ENCODE data around the gene CCBE1. TPM values are rescaled to one million over a fixed set of nuclear protein-coding genes. Genes with fewer than 3 reads are reported as not detected.

The CCBE1 gene
- total RNA-seq, 2 donors from 2014 or later: 1.6 to 1.8 TPM

DNA sequence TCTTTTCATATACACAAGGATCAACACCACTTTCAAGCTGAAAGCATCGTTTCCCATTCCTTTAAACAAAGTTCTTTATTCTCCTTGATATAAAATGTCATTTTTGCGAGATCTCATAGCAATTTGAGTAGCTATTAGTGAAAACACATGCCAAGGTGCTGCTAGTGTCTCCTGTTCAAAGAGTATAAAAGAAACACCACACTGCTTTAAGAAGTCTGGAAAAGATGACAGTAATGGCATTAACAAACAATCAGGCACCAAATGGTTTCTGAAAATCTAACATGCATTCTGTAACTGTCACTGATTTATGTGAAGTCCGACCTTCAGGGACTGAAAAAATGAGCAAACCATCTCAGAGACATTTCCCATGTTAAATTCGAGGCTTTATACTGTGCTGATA is 2.4 kb downstream of the CCBE1 start:
- ATAC-seq (ENCODE audit: insufficient number of reproducible peaks, low FRiP score, low read depth) (no peak), DNase-seq (ENCODE audit: low spot score) (no peak)
- TF ChIP-seq, protein P1, sequence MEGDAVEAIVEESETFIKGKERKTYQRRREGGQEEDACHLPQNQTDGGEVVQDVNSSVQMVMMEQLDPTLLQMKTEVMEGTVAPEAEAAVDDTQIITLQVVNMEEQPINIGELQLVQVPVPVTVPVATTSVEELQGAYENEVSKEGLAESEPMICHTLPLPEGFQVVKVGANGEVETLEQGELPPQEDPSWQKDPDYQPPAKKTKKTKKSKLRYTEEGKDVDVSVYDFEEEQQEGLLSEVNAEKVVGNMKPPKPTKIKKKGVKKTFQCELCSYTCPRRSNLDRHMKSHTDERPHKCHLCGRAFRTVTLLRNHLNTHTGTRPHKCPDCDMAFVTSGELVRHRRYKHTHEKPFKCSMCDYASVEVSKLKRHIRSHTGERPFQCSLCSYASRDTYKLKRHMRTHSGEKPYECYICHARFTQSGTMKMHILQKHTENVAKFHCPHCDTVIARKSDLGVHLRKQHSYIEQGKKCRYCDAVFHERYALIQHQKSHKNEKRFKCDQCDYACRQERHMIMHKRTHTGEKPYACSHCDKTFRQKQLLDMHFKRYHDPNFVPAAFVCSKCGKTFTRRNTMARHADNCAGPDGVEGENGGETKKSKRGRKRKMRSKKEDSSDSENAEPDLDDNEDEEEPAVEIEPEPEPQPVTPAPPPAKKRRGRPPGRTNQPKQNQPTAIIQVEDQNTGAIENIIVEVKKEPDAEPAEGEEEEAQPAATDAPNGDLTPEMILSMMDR (IDR thresholded peaks at IDR 0.05): no peak
- Histone ChIP-seq H3K4me3 (no peak overlapping the region), H3K9me3 (no peaks in the 10 kb centered on the region), H3K27ac (no peak overlapping the region), H3K36me3 (no peaks in the 10 kb centered on the region), H3K4me1 (ENCODE audit: control insufficient read depth in 1 of 2, low read depth in 2 of 2) (peaks cover 4 to 16% of the 10 kb centered on the region in 2 donors), H3K27me3 (replicated peaks; ENCODE audit: insufficient read depth) (no peaks in the 10 kb centered on the region)

DNA sequence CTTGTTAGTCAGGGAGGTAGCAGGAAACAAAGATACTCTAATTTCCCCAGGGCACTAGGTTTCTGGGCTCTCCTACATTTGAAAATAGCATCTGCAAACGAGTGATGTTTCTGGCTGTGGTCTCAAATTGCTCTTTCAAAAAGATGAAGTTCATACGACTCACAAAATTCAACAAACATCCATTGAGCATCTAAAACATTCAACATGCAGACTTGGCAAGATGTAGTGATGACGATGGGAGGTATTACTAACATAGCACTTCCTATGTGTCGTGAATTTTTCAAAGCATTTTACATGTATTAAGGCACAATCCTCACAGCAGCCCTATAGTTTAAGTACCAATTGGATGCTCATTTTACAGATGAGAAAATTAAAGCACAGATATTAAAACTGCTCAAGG is 5.2 kb downstream of the CCBE1 start:
- TF ChIP-seq, protein P1 (IDR thresholded peaks at IDR 0.05): no peak

DNA sequence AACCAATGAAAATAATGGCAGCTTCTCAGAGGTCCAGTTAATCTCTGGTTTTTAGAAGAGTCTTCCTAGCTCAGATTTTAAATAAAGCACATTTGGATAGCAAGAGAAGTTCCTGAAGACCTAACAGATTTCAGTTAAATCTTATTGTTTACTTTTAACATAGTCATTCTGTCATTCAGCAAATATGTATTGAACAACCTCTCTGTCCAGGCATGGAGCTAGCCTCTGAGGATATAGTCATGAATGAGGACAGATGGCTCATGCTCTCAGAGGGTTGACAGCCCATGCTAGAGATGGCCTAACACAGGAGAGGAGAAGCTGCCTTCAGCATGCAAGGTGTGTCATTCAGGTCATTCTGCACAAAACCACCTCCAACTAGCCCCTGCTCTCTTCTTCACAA is 6.2 kb downstream of the CCBE1 start:
- no peak for DNase-seq (ENCODE audit: low spot score)
- TF ChIP-seq, protein P1 (IDR thresholded peaks at IDR 0.05): no peak
- no peak for ATAC-seq (ENCODE audit: insufficient number of reproducible peaks, low FRiP score, low read depth)
- H3K36me3 ChIP-seq: no peaks in the 10 kb centered on the region
- peaks cover 4% of the 10 kb centered on the region for H3K27me3 ChIP-seq (replicated peaks; ENCODE audit: insufficient read depth)
- H3K4me1 ChIP-seq (ENCODE audit: control insufficient read depth in 1 of 2, low read depth in 2 of 2): no peaks in the 10 kb centered on the region
- H3K4me3 ChIP-seq: no peak overlapping the region
- H3K27ac ChIP-seq: no peak overlapping the region
- no peaks in the 10 kb centered on the region for H3K9me3 ChIP-seq

More for the DNA sequence above, 5.2 kb downstream of the CCBE1 start:
- Histone ChIP-seq H3K4me1 (ENCODE audit: control insufficient read depth in 1 of 2, low read depth in 2 of 2) (peaks cover 0 to 6% of the 10 kb centered on the region in 2 donors), H3K36me3 (no peaks in the 10 kb centered on the region), H3K27ac (no peak overlapping the region), H3K27me3 (replicated peaks; ENCODE audit: insufficient read depth) (no peaks in the 10 kb centered on the region), H3K9me3 (no peaks in the 10 kb centered on the region), H3K4me3 (no peak overlapping the region)
- DNase-seq (ENCODE audit: low spot score) (no peak), ATAC-seq (ENCODE audit: insufficient number of reproducible peaks, low FRiP score, low read depth) (no peak)

DNA sequence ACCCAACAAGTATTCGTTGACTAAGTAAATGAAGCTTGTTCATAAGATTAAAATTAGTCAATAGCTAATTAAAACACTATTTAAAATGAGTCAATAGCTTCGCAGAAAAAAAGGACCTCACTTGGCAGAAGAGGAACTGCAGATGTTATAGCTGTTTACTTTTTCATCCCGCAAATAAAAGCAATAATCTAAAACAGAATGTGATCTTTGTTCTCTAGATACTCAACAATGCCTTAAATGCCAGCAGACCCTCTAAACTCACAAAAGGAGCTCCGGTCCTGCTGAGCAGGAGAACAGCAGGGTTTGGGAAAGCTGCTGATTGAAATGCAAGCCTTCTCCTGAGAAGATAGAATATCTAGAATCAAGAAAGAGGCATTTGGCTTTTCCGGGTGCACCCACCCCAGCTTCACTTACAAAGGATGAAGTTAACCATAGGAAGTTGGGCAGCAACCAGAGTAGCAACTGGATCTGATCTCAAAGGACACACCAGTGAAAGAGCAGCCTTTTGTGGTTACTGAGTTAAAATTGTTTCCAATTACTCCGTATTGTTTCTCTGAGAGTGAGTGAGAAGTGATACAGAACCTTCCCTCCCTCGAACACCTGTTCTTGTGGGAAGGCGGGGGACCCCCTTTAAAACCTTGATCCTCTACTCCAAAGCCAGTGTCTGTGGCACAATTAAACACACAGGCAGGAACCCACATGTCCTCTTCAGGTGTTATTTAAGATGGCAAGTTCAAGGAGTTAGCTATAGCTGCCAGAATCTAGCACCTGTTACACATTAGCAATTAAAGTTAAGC is 6.8 kb downstream of the CCBE1 start:
- Histone ChIP-seq H3K4me3 (no peak overlapping the region), H3K36me3 (no peaks in the 10 kb centered on the region), H3K9me3 (no peaks in the 10 kb centered on the region), H3K4me1 (ENCODE audit: control insufficient read depth in 1 of 2, low read depth in 2 of 2) (no peaks in the 10 kb centered on the region), H3K27ac (no peak overlapping the region), H3K27me3 (replicated peaks; ENCODE audit: insufficient read depth) (peaks cover 4% of the 10 kb centered on the region)
- TF ChIP-seq, protein P1 (IDR thresholded peaks at IDR 0.05): no peak
- ATAC-seq (ENCODE audit: insufficient number of reproducible peaks, low FRiP score, low read depth) (no peak), DNase-seq (ENCODE audit: low spot score) (no peak)

DNA sequence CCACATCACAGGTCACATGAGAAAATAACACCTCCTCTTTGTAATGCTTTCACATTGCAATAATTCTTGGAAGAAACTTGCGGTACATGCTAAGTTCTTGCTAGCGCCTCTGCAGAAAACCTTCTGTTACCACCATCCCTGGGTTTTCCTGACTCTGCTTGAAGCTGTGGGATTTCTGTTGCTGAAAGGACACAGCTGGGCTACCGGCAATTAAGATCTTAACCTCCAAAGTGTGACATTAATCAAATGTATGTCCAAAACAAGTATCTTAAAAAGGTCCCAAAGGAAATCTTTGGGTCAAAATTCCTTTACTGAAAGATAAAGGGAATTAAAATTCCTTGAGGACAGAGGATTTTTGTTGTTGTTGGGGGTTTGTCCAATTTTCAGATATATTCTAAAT is 7.5 kb downstream of the CCBE1 start:
- TF ChIP-seq, protein P1 (IDR thresholded peaks at IDR 0.05): no peak
- no peak overlapping the region for H3K27ac ChIP-seq
- no peak for DNase-seq (ENCODE audit: low spot score)

More for the DNA sequence above, 7.5 kb downstream of the CCBE1 start:
- Histone ChIP-seq H3K9me3 (no peaks in the 10 kb centered on the region), H3K4me3 (no peak overlapping the region), H3K27me3 (replicated peaks; ENCODE audit: insufficient read depth) (peaks cover 4% of the 10 kb centered on the region), H3K4me1 (ENCODE audit: control insufficient read depth in 1 of 2, low read depth in 2 of 2) (no peaks in the 10 kb centered on the region), H3K36me3 (no peaks in the 10 kb centered on the region)
- ATAC-seq (ENCODE audit: insufficient number of reproducible peaks, low FRiP score, low read depth): no peak

Measured in thoracic aorta (tissue), 2 donors.